HFF-Myc (cell line): Measurements from ENCODE around the gene LGALS9.

Experiments used
- DNase-seq: peaks from one replicate; pipeline ENCODE4 v3.0.0-alpha.2; 2011; ENCODE audit warnings: low read depth; ENCODE audit errors: extremely low read depth
- H3K4me3 ChIP-seq: replicated peaks from 2 replicates; pipeline ENCODE4 v1.5.1; 2011; ENCODE audit warnings: low read depth, mild to moderate bottlenecking, control low read depth, low read length
- CTCF ChIP-seq: IDR thresholded peaks from 2 replicates; pipeline ENCODE4 v1.5.1; 2012; ENCODE audit warnings: mild to moderate bottlenecking, low read depth, low read length, control low read depth; ENCODE audit errors: missing control alignments

The LGALS9 gene

GRCh38 chr17:27596566-27597187 lies 34.3 kb upstream of the LGALS9 start:
- TF ChIP-seq CTCF, result no peak
- H3K4me3 ChIP-seq, result no peak overlapping the region
- DNase-seq, result no peak

DNA sequence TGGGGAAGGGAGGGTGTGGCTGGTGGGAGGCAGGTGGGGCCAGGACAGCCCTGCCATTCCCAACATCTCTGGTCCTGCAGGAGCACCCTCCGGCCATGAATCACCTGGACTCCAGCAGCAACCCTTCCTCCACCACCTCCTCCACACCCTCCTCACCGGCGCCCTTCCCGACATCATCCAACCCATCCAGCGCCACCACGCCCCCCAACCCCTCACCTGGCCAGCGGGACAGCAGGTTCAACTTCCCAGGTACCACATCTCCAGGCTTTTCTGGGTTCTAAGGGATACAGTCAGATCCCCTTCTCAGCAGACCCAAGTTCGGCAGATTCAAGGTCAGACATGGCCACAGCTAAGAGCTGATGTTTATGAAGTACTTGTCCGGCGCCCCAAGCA lies 33.8 kb upstream of the LGALS9 start:
- no peak overlapping the region for H3K4me3 ChIP-seq
- DNase-seq, result no peak
- TF ChIP-seq CTCF, result no peak

DNA sequence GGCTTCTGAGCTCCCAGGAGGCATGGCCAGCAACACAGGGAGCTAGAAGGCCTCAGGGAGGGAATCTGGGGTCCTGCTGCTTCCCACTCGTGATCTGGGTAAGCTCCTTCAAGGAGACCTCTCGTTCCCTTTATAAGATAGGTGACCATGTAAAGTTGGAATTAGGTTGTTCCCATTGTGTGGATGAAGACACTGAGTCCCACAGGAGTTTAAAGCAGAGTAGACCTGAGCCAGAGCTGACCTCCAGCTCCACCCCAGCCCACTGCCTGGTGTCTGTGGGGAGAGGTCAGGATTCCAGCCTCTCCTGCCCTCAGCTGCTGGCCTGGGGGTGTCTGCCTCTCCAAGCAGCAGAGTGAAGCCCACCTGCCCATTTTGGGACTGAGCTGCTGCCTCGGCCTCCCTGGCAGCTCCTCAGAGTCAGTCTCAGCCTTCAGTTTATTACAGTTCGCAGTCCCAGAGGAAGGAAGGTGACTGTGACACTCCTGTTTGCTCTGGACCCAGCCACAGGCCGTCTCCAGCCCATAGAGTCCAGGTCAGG lies 33.1 kb upstream of the LGALS9 start:
- no peak for DNase-seq
- H3K4me3 ChIP-seq, result no peak overlapping the region
- no peak for TF ChIP-seq CTCF

DNA sequence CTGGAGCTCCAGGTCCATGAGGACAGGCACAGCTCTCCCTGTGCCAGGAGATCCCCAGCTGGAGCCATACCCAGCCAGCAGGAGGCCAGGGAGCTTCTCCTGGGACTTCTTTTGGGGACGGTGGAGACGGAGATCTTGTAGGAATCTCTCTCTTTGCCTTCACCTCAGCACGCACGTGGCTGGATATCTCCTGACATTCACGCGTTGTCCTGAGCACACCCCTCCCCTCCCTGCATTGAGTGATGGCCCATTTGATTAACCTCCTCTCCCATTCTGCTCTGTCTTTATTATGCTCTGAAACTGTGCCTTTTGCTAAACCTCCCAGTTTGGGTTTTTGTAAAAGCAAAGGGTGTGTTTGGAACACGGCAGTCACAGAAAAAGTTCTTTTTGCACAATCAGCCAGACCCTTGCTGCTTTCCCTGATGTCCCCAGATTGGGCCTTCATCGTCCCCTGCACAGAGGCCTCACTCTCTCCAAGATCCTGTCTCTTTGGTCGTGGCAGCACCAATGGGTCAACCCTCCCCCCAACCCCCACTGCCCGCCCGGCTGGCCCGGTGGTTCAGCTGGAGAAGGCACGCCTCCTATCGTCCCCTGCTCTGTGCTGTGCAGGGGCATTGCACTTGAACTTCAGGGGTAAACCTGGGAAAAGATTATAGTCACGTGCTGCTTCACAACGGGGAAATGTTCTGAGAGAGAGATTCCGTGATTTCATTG lies 32.5 kb upstream of the LGALS9 start:
- DNase-seq, result no peak
- no peak for TF ChIP-seq CTCF
- no peak overlapping the region for H3K4me3 ChIP-seq

GRCh38 chr17:27600471-27600870 lies 30.5 kb upstream of the LGALS9 start:
- H3K4me3 ChIP-seq, result no peak overlapping the region
- no peak for TF ChIP-seq CTCF
- DNase-seq, result no peak

- TF ChIP-seq CTCF, result peak; percentile 93
- peak; percentile 61 for DNase-seq
- H3K4me3 ChIP-seq, result no peak overlapping the region
Measured at GRCh38 chr17:27601069-27601974, 29.7 kb upstream of the LGALS9 start.
